Measurements from ENCODE around the gene CENPT. TPM values are rescaled to one million over a fixed set of nuclear protein-coding genes. Genes with fewer than 3 reads are reported as not detected.

CENPT gene
- total and polyA plus RNA-seq, 10 of the 15 experiments (the other 5 are each of a cell fraction or from before 2014, with no cell fraction given), result 1.1 to 45.7 (median 24.5) TPM

DNA sequence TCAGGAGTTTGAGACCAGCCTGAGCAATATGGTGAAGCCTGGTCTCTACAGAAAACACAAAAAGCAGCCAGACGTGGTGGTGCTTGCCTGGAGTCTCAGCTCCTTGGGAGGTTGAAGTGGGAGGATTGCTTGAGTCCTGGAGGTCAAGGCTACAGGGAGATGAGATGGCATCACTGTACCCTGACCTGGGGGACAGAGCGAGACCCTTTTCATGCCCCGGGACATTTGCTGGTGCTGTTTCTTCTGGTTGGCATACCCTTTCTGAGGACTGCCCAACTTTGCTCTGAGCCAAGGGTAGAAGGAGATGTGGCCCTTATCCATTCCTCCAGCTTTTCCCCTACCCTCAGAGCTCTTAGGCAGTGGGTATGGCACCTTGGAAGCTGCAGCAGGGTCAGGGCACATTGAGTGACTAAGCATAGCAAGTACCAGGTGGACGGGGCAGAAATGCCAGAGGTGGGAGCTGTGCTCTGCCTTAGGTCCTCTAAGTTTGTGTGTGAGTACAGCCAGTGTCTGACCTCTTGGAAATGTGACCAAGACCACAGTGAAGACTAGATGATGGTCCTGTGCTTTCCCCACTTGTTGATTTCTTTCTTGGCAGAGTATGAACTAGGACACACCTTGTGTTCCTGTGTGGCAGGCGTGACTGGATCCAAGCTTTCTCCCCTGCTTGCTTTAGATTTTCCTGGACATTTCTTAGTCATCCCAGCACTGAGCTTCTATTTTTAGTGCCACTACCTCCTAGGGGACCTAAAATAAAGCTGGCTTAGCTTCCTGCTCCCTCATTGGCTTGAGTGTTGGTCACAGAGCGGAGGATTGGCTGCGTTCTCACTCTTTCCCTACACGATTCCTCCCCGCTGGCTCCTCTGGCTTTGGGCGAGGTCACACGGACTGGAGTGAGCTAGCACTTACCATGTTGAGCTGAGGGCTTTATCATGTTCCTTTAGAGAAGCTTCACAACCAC lies 15.4 kb upstream of the CENPT start:
- WGBS (ENCODE audit: insufficient coverage, insufficient replicate concordance, low lambda C conversion rate, missing lambda C conversion rate), result 85% methylated on average over 11 of the region's 11 CpGs
- Histone ChIP-seq H3K4me1 (ENCODE audit: control insufficient read depth, insufficient read depth, low read length) (no peaks in the 10 kb centered on the region), H3K4me2 (ENCODE audit: control insufficient read depth, insufficient read depth) (no peak overlapping the region), H3K79me2 (ENCODE audit: control insufficient read depth, insufficient read depth, low read length) (peaks cover 33% of the 10 kb centered on the region), H3K36me3 (ENCODE audit: control insufficient read depth in 2 of 2, insufficient read depth in 2 of 2, low read length in 1 of 2) (peaks cover 16 to 18% of the 10 kb centered on the region in 2 experiments), H3K9me3 (replicated peaks; ENCODE audit: control insufficient read depth, insufficient read depth, low read length) (no peaks in the 10 kb centered on the region), H3K27me3 (replicated peaks in 1 of 2; ENCODE audit: control insufficient read depth in 2 of 2, insufficient read depth in 2 of 2, low read length in 1 of 2) (no peaks in the 10 kb centered on the region), H3K27ac (ENCODE audit: control insufficient read depth, insufficient read depth) (no peak overlapping the region), H3K9ac (ENCODE audit: control insufficient read depth, insufficient read depth, low read length) (no peak overlapping the region), H2AFZ (ENCODE audit: control insufficient read depth, low read depth, low read length) (no peak overlapping the region), H4K20me1 (ENCODE audit: control insufficient read depth, insufficient read depth) (0 out of 2 replicates have a peak, but pooled peaks cover 9% of the 10 kb centered on the region), H3K4me3 (no peak overlapping the region)
- SMC1A ChIA-PET (ENCODE audit: uncharacterized antibody, unreplicated experiment), result interaction anchor here (0.7 to 1.4 kb wide), 4 partner anchors 15 to 46 kb away, joined by 3 to 5 read pairs (median 3); partner anchors contain the start of gene PSKH1
- no peak for TF ChIP-seq SIN3A (IDR thresholded peaks at IDR 0.05; ENCODE audit: low read depth, low read length)
- no peak for TF ChIP-seq JUNB (IDR thresholded peaks at IDR 0.05)
- no peak for TF ChIP-seq SMARCA5 (IDR thresholded peaks at IDR 0.05)
- TF ChIP-seq EP300 (IDR thresholded peaks at IDR 0.05; ENCODE audit: borderline replicate concordance in 1 of 2, control insufficient read depth in 1 of 2, low read depth in 2 of 2, low read length in 2 of 2), result no peak
- TF ChIP-seq, protein P1, sequence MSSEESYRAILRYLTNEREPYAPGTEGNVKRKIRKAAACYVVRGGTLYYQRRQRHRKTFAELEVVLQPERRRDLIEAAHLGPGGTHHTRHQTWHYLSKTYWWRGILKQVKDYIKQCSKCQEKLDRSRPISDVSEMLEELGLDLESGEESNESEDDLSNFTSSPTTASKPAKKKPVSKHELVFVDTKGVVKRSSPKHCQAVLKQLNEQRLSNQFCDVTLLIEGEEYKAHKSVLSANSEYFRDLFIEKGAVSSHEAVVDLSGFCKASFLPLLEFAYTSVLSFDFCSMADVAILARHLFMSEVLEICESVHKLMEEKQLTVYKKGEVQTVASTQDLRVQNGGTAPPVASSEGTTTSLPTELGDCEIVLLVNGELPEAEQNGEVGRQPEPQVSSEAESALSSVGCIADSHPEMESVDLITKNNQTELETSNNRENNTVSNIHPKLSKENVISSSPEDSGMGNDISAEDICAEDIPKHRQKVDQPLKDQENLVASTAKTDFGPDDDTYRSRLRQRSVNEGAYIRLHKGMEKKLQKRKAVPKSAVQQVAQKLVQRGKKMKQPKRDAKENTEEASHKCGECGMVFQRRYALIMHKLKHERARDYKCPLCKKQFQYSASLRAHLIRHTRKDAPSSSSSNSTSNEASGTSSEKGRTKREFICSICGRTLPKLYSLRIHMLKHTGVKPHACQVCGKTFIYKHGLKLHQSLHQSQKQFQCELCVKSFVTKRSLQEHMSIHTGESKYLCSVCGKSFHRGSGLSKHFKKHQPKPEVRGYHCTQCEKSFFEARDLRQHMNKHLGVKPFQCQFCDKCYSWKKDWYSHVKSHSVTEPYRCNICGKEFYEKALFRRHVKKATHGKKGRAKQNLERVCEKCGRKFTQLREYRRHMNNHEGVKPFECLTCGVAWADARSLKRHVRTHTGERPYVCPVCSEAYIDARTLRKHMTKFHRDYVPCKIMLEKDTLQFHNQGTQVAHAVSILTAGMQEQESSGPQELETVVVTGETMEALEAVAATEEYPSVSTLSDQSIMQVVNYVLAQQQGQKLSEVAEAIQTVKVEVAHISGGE (CRISPR knock-in tag; IDR thresholded peaks at IDR 0.05), result no peak
- TF ChIP-seq, protein P2, sequence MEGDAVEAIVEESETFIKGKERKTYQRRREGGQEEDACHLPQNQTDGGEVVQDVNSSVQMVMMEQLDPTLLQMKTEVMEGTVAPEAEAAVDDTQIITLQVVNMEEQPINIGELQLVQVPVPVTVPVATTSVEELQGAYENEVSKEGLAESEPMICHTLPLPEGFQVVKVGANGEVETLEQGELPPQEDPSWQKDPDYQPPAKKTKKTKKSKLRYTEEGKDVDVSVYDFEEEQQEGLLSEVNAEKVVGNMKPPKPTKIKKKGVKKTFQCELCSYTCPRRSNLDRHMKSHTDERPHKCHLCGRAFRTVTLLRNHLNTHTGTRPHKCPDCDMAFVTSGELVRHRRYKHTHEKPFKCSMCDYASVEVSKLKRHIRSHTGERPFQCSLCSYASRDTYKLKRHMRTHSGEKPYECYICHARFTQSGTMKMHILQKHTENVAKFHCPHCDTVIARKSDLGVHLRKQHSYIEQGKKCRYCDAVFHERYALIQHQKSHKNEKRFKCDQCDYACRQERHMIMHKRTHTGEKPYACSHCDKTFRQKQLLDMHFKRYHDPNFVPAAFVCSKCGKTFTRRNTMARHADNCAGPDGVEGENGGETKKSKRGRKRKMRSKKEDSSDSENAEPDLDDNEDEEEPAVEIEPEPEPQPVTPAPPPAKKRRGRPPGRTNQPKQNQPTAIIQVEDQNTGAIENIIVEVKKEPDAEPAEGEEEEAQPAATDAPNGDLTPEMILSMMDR (IDR thresholded peaks at IDR 0.05 in 2 of 3, conservative IDR thresholded peaks at IDR 0.05 in 1 of 3; ENCODE audit: control insufficient read depth in 2 of 3, extremely low read depth in 1 of 3, insufficient read depth in 1 of 3, low read depth in 3 of 3, low read length in 3 of 3), result no peak
- no peak for TF ChIP-seq IKZF1 (conservative IDR thresholded peaks at IDR 0.05)
- no peak for TF ChIP-seq RCOR1 (conservative IDR thresholded peaks at IDR 0.05; ENCODE audit: low read depth, low read length)
- no peak for TF ChIP-seq STAT3 (IDR thresholded peaks at IDR 0.05; ENCODE audit: low read depth, low read length)
- no peak for TF ChIP-seq ZSCAN29 (IDR thresholded peaks at IDR 0.05)
- ATAC-seq (no peak), FAIRE-seq (no peak), DNase-seq (ENCODE audit: low read depth, low spot score) (no peak)
- CTCF ChIA-PET, result interaction anchor here (0.7 to 6.5 kb wide), 5 partner anchors 20 to 66 kb away, joined by 3 to 53 read pairs (median 4); no protein-coding TSS in a partner anchor
- BruUV-seq (replicated peaks), result no TSS peak
- POLR2A ChIA-PET, result no interaction called here
- RAD21 ChIA-PET (ENCODE audit: unreplicated experiment), result interaction anchor here (1.0 kb wide), 1 partner anchor 46 kb away, joined by 3 read pairs; no protein-coding TSS in a partner anchor
- intact Hi-C loops (cut with micrococcal nuclease; ENCODE audit: unreplicated experiment) (no loop called here), in situ Hi-C loops (cut with MboI) (no loop called here)

Data from GM12878 (cell line).